Stomach (tissue), 4 donors: ENCODE measurements around the gene LARGE2.

Experiments
- EP300 ChIP-seq: sonication (generic); formaldehyde crosslinking; IDR thresholded peaks from one replicate; pipeline ENCODE4 v1.6.1; 2017; ENCODE audit warnings: antibody characterized with exemption
- POLR2A ChIP-seq, 4 donors: fragments of 450-650 bp; IDR thresholded peaks; one replicate each; pipeline ENCODE4 v1.6.1; 2016; ENCODE audit warnings: antibody characterized with exemption in 4 of 4, control low read depth in 2 of 4, mild to moderate bottlenecking in 1 of 4, moderate library complexity in 1 of 4
- POLR2AphosphoS5 ChIP-seq, 3 donors: sonication (generic); formaldehyde crosslinking; IDR thresholded peaks; one replicate each; pipeline ENCODE4 v1.6.1; 2016; ENCODE audit warnings: antibody characterized with exemption in 3 of 3
- TF ChIP-seq, protein P1 (sequence below), 7 experiments: fragments of 450-650 bp in 4 of 7; fragments of 200-600 bp in 3 of 7; sonication (generic) in 3 of 7; IDR thresholded peaks; one replicate each; pipeline ENCODE4 v1.5.1; 2016 to 2019; ENCODE audit warnings: antibody characterized with exemption in 7 of 7, control low read depth in 2 of 7, mild to moderate bottlenecking in 1 of 7

DNA sequence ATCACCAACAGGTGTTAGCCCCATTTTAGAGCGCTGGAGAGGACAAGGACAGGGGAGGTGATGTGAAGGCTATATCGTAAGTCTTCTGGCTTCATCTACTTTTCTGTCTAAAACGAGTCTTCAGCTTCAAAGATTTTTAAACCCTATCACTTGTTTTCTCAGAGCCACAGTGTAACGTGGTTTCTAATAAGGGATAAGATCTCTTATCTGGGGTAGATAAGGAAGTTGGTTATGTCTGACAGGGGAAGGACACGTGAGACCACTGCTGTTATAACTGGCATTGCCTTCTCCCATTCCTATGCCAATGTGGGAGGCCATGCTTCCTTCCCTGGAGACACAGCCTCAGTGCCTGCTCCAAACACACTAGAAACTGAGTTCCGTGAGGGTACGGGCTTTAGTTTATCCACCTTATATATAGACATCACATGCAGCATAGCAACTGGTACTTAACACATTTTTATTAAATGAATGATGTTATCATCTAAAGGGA is 39.3 kb downstream of the LARGE2 start:
- no peak for TF ChIP-seq POLR2A (IDR thresholded peaks at IDR 0.05)
- TF ChIP-seq, protein P1, sequence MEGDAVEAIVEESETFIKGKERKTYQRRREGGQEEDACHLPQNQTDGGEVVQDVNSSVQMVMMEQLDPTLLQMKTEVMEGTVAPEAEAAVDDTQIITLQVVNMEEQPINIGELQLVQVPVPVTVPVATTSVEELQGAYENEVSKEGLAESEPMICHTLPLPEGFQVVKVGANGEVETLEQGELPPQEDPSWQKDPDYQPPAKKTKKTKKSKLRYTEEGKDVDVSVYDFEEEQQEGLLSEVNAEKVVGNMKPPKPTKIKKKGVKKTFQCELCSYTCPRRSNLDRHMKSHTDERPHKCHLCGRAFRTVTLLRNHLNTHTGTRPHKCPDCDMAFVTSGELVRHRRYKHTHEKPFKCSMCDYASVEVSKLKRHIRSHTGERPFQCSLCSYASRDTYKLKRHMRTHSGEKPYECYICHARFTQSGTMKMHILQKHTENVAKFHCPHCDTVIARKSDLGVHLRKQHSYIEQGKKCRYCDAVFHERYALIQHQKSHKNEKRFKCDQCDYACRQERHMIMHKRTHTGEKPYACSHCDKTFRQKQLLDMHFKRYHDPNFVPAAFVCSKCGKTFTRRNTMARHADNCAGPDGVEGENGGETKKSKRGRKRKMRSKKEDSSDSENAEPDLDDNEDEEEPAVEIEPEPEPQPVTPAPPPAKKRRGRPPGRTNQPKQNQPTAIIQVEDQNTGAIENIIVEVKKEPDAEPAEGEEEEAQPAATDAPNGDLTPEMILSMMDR (IDR thresholded peaks at IDR 0.05), result no peak
- TF ChIP-seq EP300, result no peak
- no peak for TF ChIP-seq POLR2AphosphoS5 (IDR thresholded peaks at IDR 0.05)
